Activated CD8-positive, alpha-beta T cell treated with anti-CD3 and anti-CD28 coated beads for 36 hours (primary cell): ENCODE results near the gene TAF7L. TPM values are rescaled to one million over a fixed set of nuclear protein-coding genes. Genes with fewer than 3 reads are reported as not detected.

Source experiments
- ATAC-seq: fragments of 200-7000 bp; cut with Tn5 transposase; one replicate; pipeline ENCODE4 v1.10.0; 2021; ENCODE audit warnings: mild to moderate bottlenecking, moderate library complexity
- CTCF ChIA-PET: fragments of 350-600 bp; sonication (Branson Sonifier 250); formaldehyde crosslinking; loops from one replicate; lab custom pipeline; 2021; ENCODE audit warnings: antibody characterized with exemption; lab: Charles Lee
- POLR2A ChIA-PET: fragments of 350-600 bp; sonication (Branson Sonifier 250); formaldehyde crosslinking; loops from one replicate; lab custom pipeline; 2021; ENCODE audit warnings: antibody characterized with exemption; lab: Charles Lee
- DNase-seq: peaks from one replicate; pipeline ENCODE4 v3.0.0-alpha.2; 2020
- H3K27ac Mint-ChIP-seq: one replicate; pipeline ENCODE4 v1.8.0; 2021; ENCODE audit warnings: mild to moderate bottlenecking, mixed read lengths
- H3K27me3 Mint-ChIP-seq: one replicate; pipeline ENCODE4 v1.8.0; 2021; ENCODE audit warnings: mixed read lengths
- H3K36me3 Mint-ChIP-seq: one replicate; pipeline ENCODE4 v1.8.0; 2021; ENCODE audit warnings: low read depth, mixed read lengths
- H3K4me1 Mint-ChIP-seq: one replicate; pipeline ENCODE4 v1.8.0; 2021; ENCODE audit warnings: low read depth, mixed read lengths
- H3K4me3 Mint-ChIP-seq: one replicate; pipeline ENCODE4 v1.8.0; 2021; ENCODE audit warnings: mild to moderate bottlenecking, moderate library complexity, mixed read lengths
- H3K9me3 Mint-ChIP-seq: one replicate; pipeline ENCODE4 v1.8.0; 2021; ENCODE audit warnings: mixed read lengths
- CTCF ChIP-seq: fragments of 200-600 bp; IDR thresholded peaks from one replicate; pipeline ENCODE4 v1.8.0; 2022; ENCODE audit warnings: antibody characterized with exemption, mild to moderate bottlenecking
- intact Hi-C: fragments of 100-400 bp; cut with micrococcal nuclease; formaldehyde crosslinking; loops from one replicate; pipeline ENCODE4 v1.10.0; 2022
- total RNA-seq, 2 experiments: library from RNA; stranded (reverse); gene quantifications; one replicate each; pipeline ENCODE4 v1.2.3, GENCODE V29; 2021

The TAF7L gene
- total RNA-seq, 2 experiments from 2014 or later: not detected

DNA sequence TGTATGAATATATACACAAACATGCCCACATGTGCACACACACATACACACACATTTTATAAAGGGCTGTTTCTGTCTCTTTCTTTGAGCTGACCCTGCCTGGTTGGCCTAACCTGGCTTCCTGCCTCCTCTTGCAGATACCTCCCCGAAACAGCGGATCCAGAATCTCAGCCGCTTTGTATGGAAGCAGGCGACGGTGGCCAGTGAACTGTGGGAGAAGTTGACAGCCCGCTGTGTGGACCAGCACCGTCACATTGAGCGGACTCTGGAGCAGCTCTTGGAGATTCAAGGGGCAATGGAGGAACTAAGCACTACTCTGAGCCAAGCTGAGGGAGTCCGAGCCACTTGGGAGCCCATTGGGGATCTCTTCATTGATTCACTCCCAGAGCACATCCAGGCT lies 49.6 kb downstream of the TAF7L start:
- no peaks in the 10 kb centered on the region for H3K36me3 Mint-ChIP-seq
- no peak overlapping the region for H3K27ac Mint-ChIP-seq
- CTCF ChIA-PET: no interaction called here
- TF ChIP-seq CTCF: no peak
- POLR2A ChIA-PET: no interaction called here
- DNase-seq (no peak), ATAC-seq (no peak)
- no peak overlapping the region for H3K4me3 Mint-ChIP-seq
- no peaks in the 10 kb centered on the region for H3K27me3 Mint-ChIP-seq
- H3K4me1 Mint-ChIP-seq: no peaks in the 10 kb centered on the region
- H3K9me3 Mint-ChIP-seq: no peaks in the 10 kb centered on the region
- intact Hi-C loops: no loop called here

DNA sequence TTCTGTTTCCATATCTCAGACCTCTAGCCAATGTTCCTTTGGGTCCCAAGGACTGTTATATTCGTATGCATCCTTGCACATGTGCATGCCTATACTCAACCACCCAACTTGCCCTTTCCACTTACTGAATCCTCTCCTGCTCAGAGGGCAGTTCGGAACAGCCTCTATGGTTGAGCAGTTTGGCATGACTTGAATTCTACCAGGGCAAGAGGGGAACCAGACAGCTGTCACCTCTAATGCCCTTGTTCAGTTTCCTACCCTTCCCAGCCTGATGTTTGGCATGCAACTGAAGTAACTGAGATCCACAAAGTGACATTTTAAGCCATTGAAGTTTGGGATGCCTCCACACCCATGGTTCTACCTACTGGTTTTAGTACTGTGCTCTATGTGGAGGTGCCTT lies 54.1 kb downstream of the TAF7L start:
- no peaks in the 10 kb centered on the region for H3K9me3 Mint-ChIP-seq
- TF ChIP-seq CTCF: no peak
- H3K4me3 Mint-ChIP-seq: no peak overlapping the region
- peaks cover 2% of the 10 kb centered on the region for H3K27me3 Mint-ChIP-seq
- H3K4me1 Mint-ChIP-seq: no peaks in the 10 kb centered on the region
- no peaks in the 10 kb centered on the region for H3K36me3 Mint-ChIP-seq
- ChIA-PET POLR2A (no interaction called here), CTCF (no interaction called here)
- DNase-seq: no peak
- intact Hi-C loops: no loop called here
- H3K27ac Mint-ChIP-seq: no peak overlapping the region
- ATAC-seq: no peak

- intact Hi-C loops: no loop called here
- Mint-ChIP-seq H3K36me3 (no peaks in the 10 kb centered on the region), H3K9me3 (no peaks in the 10 kb centered on the region), H3K27ac (no peak overlapping the region), H3K4me3 (no peak overlapping the region), H3K4me1 (no peaks in the 10 kb centered on the region), H3K27me3 (peaks cover 2% of the 10 kb centered on the region)
- no peak for TF ChIP-seq CTCF
- DNase-seq (no peak), ATAC-seq (no peak)
- CTCF ChIA-PET: no interaction called here
- POLR2A ChIA-PET: no interaction called here
These were observed 58.8 kb downstream of the TAF7L start for GRCh38 chrX:101232316-101232715.

GRCh38 chrX:101231080-101231479 lies 60.1 kb downstream of the TAF7L start:
- H3K9me3 Mint-ChIP-seq: no peaks in the 10 kb centered on the region
- POLR2A ChIA-PET: no interaction called here
- ATAC-seq: no peak
- peaks cover 2% of the 10 kb centered on the region for H3K27me3 Mint-ChIP-seq
- no peak overlapping the region for H3K4me3 Mint-ChIP-seq
- no peaks in the 10 kb centered on the region for H3K36me3 Mint-ChIP-seq
- intact Hi-C loops: no loop called here
- H3K27ac Mint-ChIP-seq: no peak overlapping the region
- H3K4me1 Mint-ChIP-seq: no peaks in the 10 kb centered on the region
- TF ChIP-seq CTCF: no peak
- CTCF ChIA-PET: no interaction called here
- DNase-seq: no peak

DNA sequence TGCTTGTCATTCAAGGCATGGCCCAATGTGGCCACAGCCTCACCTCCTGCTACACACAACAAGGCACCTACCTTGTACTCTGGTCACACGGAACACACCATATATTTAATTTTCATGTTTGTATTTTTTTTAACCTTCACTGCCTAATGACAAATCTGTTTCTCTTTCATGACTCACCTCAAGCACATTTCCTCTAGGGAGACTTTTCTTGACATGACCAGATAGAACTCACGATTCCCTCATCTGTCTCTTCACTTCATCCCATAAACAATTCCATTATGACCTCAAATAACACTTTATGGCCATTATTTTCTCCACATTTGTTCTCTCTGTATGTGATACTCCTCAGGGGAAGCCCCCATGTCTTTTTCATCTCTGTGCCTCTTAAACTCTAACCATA lies 60.5 kb downstream of the TAF7L start:
- Mint-ChIP-seq H3K4me3 (no peak overlapping the region), H3K9me3 (no peaks in the 10 kb centered on the region), H3K27ac (no peak overlapping the region), H3K4me1 (no peaks in the 10 kb centered on the region), H3K27me3 (peaks cover 2% of the 10 kb centered on the region), H3K36me3 (no peaks in the 10 kb centered on the region)
- ChIA-PET POLR2A (no interaction called here), CTCF (no interaction called here)
- no peak for TF ChIP-seq CTCF
- ATAC-seq (no peak), DNase-seq (no peak)
- intact Hi-C loops: no loop called here
